Thymus (tissue), 11 donors: Measurements from ENCODE around the gene ARID1B. TPM values are rescaled to one million over a fixed set of nuclear protein-coding genes. Genes with fewer than 3 reads are reported as not detected.

ENCODE experiments used
- DNase-seq, 9 donors: peaks; one replicate each; pipeline ENCODE4 v3.0.0-alpha.2; 2013; ENCODE audit warnings: low spot score in 9 of 9, low read depth in 6 of 9, missing footprints in 1 of 9
- H3K27ac ChIP-seq, 2 donors: one replicate each; pipeline ENCODE4 v1.5.1; 2013; ENCODE audit warnings: control low read depth in 1 of 2, low read depth in 1 of 2, low read length in 1 of 2, mild to moderate bottlenecking in 1 of 2, moderate library complexity in 1 of 2
- H3K27me3 ChIP-seq, 2 donors: one replicate each; pipeline ENCODE4 v1.5.1; 2013; ENCODE audit warnings: low read length in 1 of 2; ENCODE audit not compliant: control insufficient read depth in 2 of 2, insufficient read depth in 1 of 2
- H3K36me3 ChIP-seq, 2 donors: one replicate each; pipeline ENCODE4 v1.5.1; 2013; ENCODE audit warnings: low read length in 1 of 2, mild to moderate bottlenecking in 1 of 2, moderate library complexity in 1 of 2; ENCODE audit not compliant: control insufficient read depth in 2 of 2, insufficient read depth in 2 of 2
- H3K4me1 ChIP-seq, 2 donors: one replicate each; pipeline ENCODE4 v1.5.1; 2013; ENCODE audit warnings: low read length in 2 of 2; ENCODE audit not compliant: control insufficient read depth in 2 of 2, insufficient read depth in 2 of 2
- H3K4me3 ChIP-seq, 2 donors: one replicate each; pipeline ENCODE4 v1.5.1; 2013; ENCODE audit warnings: low read length in 2 of 2, control low read depth in 1 of 2, mild to moderate bottlenecking in 1 of 2
- H3K9me3 ChIP-seq, 2 donors: one replicate each; pipeline ENCODE4 v1.5.1; 2013; ENCODE audit warnings: low read length in 1 of 2, mild to moderate bottlenecking in 1 of 2; ENCODE audit not compliant: control insufficient read depth in 2 of 2, insufficient read depth in 1 of 2
- WGBS: extraction: QIAGEN DNeasy Blood & Tissue Kit; methylation state at CpG from one replicate; pipeline ENCODE4 v1.1.7; 2013; 5-methylcytosine and 5-hydroxymethylcytosine counted together
- polyA plus RNA-seq: library from polyadenylated mRNA; stranded (reverse); fragments of 200-250 nt; gene quantifications from one replicate; pipeline ENCODE4 v1.2.3, GENCODE V29; 2013
- total RNA-seq: library from RNA; stranded (reverse); fragments of 120-200 nt; gene quantifications from one replicate; pipeline ENCODE4 v1.2.4, GENCODE V29; 2013
- donor health status: healthy.

Gene ARID1B
- total and polyA plus RNA-seq, 2 donors, result 24.0 to 26.5 TPM

DNA sequence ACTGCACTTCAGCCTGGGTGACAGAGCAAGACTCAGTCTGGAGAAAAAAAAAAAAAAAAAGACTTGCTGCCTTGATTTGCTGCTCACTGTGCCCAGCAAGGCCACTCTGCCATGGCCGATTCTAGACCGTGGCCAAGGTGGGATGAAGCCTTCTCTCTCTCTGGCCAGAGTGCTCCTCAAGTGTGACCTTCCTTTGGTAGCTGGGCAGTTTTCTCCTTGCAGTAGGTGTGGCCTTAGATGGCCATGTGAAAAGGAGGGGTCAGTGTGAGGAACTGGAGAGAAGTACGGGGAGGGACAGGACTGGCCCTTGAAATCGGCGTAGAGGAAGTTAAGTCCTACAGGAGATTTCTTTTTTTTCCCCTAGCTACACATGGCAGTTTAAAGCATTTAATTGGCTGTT is 272.0 kb downstream of the ARID1B start:
- Histone ChIP-seq H3K27ac (no peak overlapping the region), H3K27me3 (no peaks in the 10 kb centered on the region), H3K4me1 (no peaks in the 10 kb centered on the region), H3K4me3 (no peak overlapping the region), H3K9me3 (no peaks in the 10 kb centered on the region), H3K36me3 (peaks cover 3% of the 10 kb centered on the region in 2 donors)
- 98% methylated on average over 5 of the region's 5 CpGs for WGBS
- no peak for DNase-seq

DNA sequence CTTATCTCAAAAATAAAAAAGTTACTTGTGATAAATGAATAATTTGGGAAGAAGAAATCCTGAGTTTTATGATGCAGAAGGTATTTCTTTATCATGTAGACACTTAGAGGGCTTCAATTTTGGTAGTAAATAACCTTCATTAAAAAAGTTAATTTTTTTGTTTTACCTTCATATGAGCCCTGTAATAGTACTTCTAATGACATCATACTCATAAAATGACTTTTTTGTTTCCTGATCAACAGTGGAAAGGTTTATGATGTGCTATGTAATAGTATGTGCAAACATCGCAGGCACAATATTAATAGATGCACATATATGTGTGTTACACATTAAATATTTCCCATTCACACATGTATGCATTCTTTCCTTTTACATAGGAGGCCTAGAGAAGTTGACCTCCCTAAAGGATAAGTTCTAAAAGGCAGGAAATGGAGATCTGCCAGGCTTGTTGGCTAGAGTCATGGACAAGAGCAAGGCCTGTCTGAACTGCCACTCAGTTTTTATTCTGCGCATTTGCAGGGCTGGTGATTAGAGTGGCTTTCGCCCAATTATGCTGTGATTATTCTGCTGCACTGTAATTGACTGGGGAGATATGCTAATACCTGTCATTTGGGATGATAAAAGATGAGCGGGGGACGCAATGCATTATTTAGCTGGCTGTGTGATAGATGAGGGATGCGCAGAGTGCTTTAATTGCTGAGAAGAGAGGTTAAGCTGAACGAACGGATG is 273.5 kb downstream of the ARID1B start:
- 96% methylated on average over 8 of the region's 8 CpGs for WGBS
- Histone ChIP-seq H3K27ac (no peak overlapping the region), H3K36me3 (peaks cover 3 to 4% of the 10 kb centered on the region in 2 donors), H3K9me3 (peaks cover 1 to 2% of the 10 kb centered on the region in 2 donors), H3K4me3 (no peak overlapping the region), H3K4me1 (peaks cover 0 to 5% of the 10 kb centered on the region in 2 donors), H3K27me3 (no peaks in the 10 kb centered on the region)
- DNase-seq, result no peak

DNA sequence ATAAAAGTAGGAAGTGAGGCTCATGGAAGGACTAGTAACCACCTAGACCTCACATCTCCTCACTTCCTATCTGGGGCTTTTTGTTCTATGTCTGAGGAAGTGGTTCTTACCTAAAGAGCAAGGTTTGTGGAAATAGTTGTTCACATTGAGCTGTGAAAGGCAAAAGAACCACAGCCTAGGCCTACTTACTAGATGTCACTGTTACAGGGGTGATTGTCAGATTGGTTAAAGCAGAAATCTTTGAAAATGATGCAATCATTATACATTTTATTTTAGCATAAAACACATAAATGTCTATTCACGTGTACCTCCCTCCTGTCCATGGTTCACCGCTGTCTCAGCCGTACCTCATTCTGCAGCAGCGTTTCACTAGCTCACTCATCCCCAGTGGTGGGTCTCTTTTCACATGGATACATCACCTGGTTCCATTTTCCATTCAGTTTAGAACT is 277.4 kb downstream of the ARID1B start:
- DNase-seq, result peak in 7 of 9 donors; percentile 12 to 82 (median 52)
- Histone ChIP-seq H3K4me3 (no peak overlapping the region), H3K36me3 (peaks cover 0 to 12% of the 10 kb centered on the region in 2 donors), H3K27ac (peak overlapping the region; percentile 56 to 81), H3K4me1 (peaks cover 0 to 5% of the 10 kb centered on the region in 2 donors), H3K9me3 (peaks cover 2 to 3% of the 10 kb centered on the region in 2 donors), H3K27me3 (no peaks in the 10 kb centered on the region)
- 86% methylated on average over 4 of the region's 4 CpGs for WGBS

DNA sequence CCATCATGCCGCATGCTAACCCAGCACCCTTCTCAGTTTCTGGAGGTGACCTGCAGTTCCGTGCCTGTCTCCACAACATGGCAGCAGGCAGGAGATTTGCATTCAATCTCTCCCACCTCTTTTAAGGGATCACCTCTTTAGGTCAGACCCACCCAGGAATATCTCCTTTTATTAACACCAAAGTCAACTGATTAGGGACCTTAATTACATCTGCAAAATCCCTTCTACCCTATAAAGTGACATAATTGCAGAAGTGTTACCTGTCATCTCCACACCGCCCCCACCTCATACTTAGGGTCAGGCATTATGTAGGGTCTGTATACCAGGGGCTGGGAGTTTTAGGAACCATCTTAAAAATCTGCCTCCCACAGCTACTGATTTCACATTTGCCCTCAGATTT is 278.7 kb downstream of the ARID1B start:
- peaks cover 2 to 3% of the 10 kb centered on the region in 2 donors for H3K9me3 ChIP-seq
- H3K27ac ChIP-seq, result peak overlapping the region in 1 of 2 donors; percentile 31
- no peaks in the 10 kb centered on the region for H3K27me3 ChIP-seq
- DNase-seq, result no peak
- H3K4me1 ChIP-seq, result peaks cover 0 to 5% of the 10 kb centered on the region in 2 donors
- no peak overlapping the region for H3K4me3 ChIP-seq
- WGBS, result 98% methylated on average over 3 of the region's 3 CpGs
- H3K36me3 ChIP-seq, result peaks cover 0 to 12% of the 10 kb centered on the region in 2 donors

DNA sequence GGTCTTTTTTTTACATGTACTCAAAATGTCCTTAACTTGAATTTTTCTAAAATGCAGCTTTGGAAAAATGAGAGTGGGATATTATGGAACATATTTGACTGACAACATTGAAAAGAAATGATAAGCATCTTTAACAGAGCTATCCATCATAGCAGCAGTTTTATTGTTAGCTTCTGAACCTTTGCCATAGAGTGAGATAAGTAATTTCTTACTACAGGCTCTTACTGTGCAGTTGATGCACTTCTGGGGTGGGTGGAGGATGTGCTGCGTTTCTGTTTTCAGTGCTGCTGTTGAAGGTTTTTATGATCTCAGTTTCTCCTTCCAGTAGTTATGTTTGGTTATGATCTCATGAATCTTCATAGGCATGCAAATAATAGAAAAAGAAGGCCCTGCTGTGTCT is 279.1 kb downstream of the ARID1B start:
- 83% methylated on average over 1 of the region's 1 CpG for WGBS
- H3K36me3 ChIP-seq, result peaks cover 0 to 12% of the 10 kb centered on the region in 2 donors
- H3K4me3 ChIP-seq, result no peak overlapping the region
- H3K27me3 ChIP-seq, result no peaks in the 10 kb centered on the region
- DNase-seq, result peak in 1 of 9 donors; percentile 40
- peaks cover 2 to 3% of the 10 kb centered on the region in 2 donors for H3K9me3 ChIP-seq
- H3K4me1 ChIP-seq, result peaks cover 0 to 5% of the 10 kb centered on the region in 2 donors
- H3K27ac ChIP-seq, result no peak overlapping the region

DNA sequence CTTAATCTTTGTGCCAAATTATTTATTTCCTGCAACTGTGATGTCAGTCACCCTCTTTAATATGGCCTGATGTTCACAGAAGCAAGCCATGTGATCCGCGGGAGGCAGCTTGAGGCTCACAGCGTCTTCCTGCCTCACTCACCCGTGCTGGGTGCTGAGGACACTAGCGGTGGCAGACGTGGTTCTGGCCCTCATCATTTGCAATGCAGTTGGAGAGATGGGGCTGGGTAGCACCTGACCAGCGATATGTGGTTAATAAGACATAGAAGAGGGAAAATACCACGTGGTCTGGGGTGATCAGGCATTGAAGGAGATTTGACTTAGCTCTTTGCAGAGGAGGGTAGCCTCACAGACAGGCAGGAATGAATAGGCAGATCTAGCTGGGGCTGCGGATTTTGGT is 281.4 kb downstream of the ARID1B start:
- H3K9me3 ChIP-seq, result peaks cover 2 to 3% of the 10 kb centered on the region in 2 donors
- 95% methylated on average over 9 of the region's 9 CpGs for WGBS
- DNase-seq, result no peak
- H3K27me3 ChIP-seq, result no peaks in the 10 kb centered on the region
- H3K27ac ChIP-seq, result no peak overlapping the region
- H3K4me3 ChIP-seq, result no peak overlapping the region
- H3K36me3 ChIP-seq, result peaks cover 0 to 19% of the 10 kb centered on the region in 2 donors
- H3K4me1 ChIP-seq, result peaks cover 0 to 14% of the 10 kb centered on the region in 2 donors

DNA sequence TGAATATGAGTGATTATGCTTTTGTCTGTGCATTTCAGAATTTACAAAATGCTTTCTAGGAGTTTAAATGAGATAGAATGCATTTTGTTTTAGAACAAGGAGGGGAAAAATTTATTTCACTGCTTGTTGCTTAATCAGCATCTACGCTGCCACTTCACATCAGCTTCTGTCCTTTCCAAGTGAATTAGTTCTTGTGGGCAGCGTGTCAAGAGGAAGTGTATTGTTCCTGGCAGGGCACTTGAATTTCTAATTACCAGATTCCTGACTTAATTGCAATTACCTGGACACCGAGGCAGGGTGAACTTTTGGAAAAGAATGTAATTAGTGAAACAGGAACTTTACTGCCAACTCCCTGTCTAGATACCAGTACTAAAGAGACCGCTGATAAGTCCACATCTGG is 282.6 kb downstream of the ARID1B start:
- Histone ChIP-seq H3K36me3 (peaks cover 0 to 23% of the 10 kb centered on the region in 2 donors), H3K4me3 (no peak overlapping the region), H3K9me3 (peaks cover 2 to 3% of the 10 kb centered on the region in 2 donors), H3K4me1 (peaks cover 0 to 11% of the 10 kb centered on the region in 2 donors), H3K27me3 (no peaks in the 10 kb centered on the region), H3K27ac (no peak overlapping the region)
- no peak for DNase-seq
- 87% methylated on average over 4 of the region's 4 CpGs for WGBS

DNA sequence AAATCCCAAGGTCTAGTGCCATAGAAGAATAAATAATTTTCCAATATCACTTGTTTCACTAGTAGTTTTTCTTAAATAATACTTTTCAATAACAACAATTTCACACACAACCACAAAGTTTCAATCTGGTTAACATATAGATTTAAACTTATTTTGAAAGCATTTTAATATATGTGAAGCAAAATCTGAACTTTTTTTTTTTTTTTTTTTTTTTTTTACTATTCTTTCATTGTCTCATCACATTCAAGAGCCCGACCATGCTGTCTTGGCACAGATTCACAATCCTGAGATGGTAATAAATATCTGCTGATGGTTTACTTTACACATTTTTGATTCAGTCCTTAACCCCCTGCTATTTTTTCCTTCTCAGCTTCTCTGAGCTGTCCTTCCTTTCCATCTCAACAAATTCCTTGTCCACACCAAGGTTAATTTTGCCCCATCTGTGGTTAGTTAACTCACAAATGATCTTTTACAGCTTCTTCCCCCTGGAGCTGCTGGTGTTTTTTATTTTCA is 283.3 kb downstream of the ARID1B start:
- peaks cover 0 to 8% of the 10 kb centered on the region in 2 donors for H3K4me1 ChIP-seq
- H3K4me3 ChIP-seq, result no peak overlapping the region
- H3K27ac ChIP-seq, result no peak overlapping the region
- peaks cover 2 to 3% of the 10 kb centered on the region in 2 donors for H3K9me3 ChIP-seq
- 96% methylated on average over 1 of the region's 1 CpG for WGBS
- no peaks in the 10 kb centered on the region for H3K27me3 ChIP-seq
- no peak for DNase-seq
- H3K36me3 ChIP-seq, result peaks cover 0 to 23% of the 10 kb centered on the region in 2 donors

DNA sequence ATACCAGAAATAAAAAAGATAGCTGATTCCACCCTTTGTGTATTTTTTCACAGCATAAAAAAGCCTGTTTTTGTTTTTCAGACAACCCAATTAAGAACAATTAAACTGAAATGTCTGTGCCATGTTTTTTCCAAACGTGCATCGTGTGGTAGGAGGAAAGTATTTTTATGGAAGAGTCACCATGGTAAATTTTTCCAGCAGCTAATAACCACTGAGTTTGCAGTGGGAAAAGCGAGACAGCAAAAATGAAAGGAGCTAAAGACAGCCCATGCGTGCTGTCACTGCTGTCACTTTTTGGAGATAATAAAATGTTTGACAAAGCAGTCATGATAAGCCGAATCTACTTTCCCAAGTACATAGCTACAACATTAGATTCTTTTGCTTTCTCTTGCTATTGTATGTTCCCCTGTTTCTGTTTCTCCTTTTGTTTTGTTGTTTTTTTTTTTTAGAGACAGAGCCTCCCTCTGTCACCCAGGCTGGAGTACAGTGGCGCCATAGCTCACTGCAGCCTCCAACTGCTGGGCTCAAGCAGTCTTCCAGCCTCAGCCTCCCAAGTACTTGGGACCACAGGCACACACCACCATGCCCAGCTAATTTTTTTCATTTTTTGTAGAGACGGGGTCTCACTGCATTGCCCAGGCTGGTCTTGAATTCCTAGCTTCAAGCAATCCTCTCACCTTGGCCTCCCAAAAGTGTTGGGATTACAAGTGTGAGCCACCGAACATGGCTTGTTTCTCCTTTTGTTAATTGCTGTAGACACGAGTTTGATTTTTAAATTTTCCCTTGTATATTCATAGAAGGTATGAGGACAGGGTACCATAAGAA is 284.8 kb downstream of the ARID1B start:
- Histone ChIP-seq H3K27me3 (no peaks in the 10 kb centered on the region), H3K4me3 (no peak overlapping the region), H3K4me1 (peaks cover 0 to 8% of the 10 kb centered on the region in 2 donors), H3K9me3 (no peaks in the 10 kb centered on the region), H3K36me3 (peaks cover 0 to 19% of the 10 kb centered on the region in 2 donors), H3K27ac (no peak overlapping the region)
- WGBS, result 97% methylated on average over 9 of the region's 9 CpGs
- DNase-seq, result no peak
